ENCODE data around the gene GPC1. TPM values are rescaled to one million over a fixed set of nuclear protein-coding genes. Genes with fewer than 3 reads are reported as not detected.

GPC1 gene
- total and polyA plus RNA-seq, 10 of the 15 experiments (the other 5 are each of a cell fraction or from before 2014, with no cell fraction given) = 0.06 to 0.77 (median 0.23) TPM; not detected in 3

- Histone ChIP-seq H3K36me3 (ENCODE audit: control insufficient read depth in 2 of 2, insufficient read depth in 2 of 2, low read length in 1 of 2) (no peaks in the 10 kb centered on the region), H3K27me3 (replicated peaks in 1 of 2; ENCODE audit: control insufficient read depth in 2 of 2, insufficient read depth in 2 of 2, low read length in 1 of 2) (no peaks in the 10 kb centered on the region), H3K27ac (ENCODE audit: control insufficient read depth, insufficient read depth) (peak overlapping the region; percentile 49), H3K9me3 (replicated peaks; ENCODE audit: control insufficient read depth, insufficient read depth, low read length) (no peaks in the 10 kb centered on the region), H2AFZ (ENCODE audit: control insufficient read depth, low read depth, low read length) (peak overlapping the region; percentile 31), H4K20me1 (ENCODE audit: control insufficient read depth, insufficient read depth) (no peaks in the 10 kb centered on the region), H3K9ac (ENCODE audit: control insufficient read depth, insufficient read depth, low read length) (no peak overlapping the region), H3K4me2 (ENCODE audit: control insufficient read depth, insufficient read depth) (peak overlapping the region; percentile 7; the same call in 1 of the 2 replicates), H3K4me1 (ENCODE audit: control insufficient read depth, insufficient read depth, low read length) (peaks cover 10% of the 10 kb centered on the region), H3K79me2 (ENCODE audit: control insufficient read depth, insufficient read depth, low read length) (no peaks in the 10 kb centered on the region), H3K4me3 (no peak overlapping the region)
- intact Hi-C loops (cut with micrococcal nuclease; ENCODE audit: unreplicated experiment) (loop anchor here (1.0 to 10.0 kb wide), 5 partner anchors 53 to 326 kb away; partner anchors contain the start of genes CAPN10 and RNPEPL1), in situ Hi-C loops (cut with MboI) (loop anchor here (25.0 kb wide), 1 partner anchor 323 kb away; no protein-coding TSS in a partner anchor)
- TF ChIP-seq SRF (IDR thresholded peaks at IDR 0.05; ENCODE audit: low read depth in 2 of 2, low read length in 2 of 2) = no peak
- TF ChIP-seq NFYB (IDR thresholded peaks at IDR 0.05; ENCODE audit: insufficient read depth, low read depth, low read length) = no peak
- no peak for TF ChIP-seq MEF2B (IDR thresholded peaks at IDR 0.05; ENCODE audit: partially characterized antibody, poor library complexity, severe bottlenecking)
- peak; percentile 39; the same call in 1 of the 2 replicates for TF ChIP-seq PKNOX1 (IDR thresholded peaks at IDR 0.05)
- POLR2A ChIA-PET = interaction anchor here (0.9 to 1.8 kb wide), 4 partner anchors 38 to 52 kb away, joined by 3 to 8 read pairs (median 4); no protein-coding TSS in a partner anchor
- BruUV-seq (replicated peaks) = no TSS peak
- DNase-seq (ENCODE audit: low read depth, low spot score) = no peak
- WGBS (ENCODE audit: insufficient coverage, insufficient replicate concordance, low lambda C conversion rate, missing lambda C conversion rate) = 97% methylated on average over 2 of the region's 2 CpGs
- no peak for ATAC-seq
- RAD21 ChIA-PET (ENCODE audit: unreplicated experiment) = interaction anchor here (0.6 to 2.4 kb wide), 16 partner anchors 37 to 545 kb away, joined by 3 to 49 read pairs (median 7); partner anchors contain the start of genes ANKMY1 and CAPN10
- CTCF ChIA-PET = interaction anchor here (0.7 to 3.1 kb wide), 30 partner anchors 10 to 332 kb away, joined by 3 to 49 read pairs (median 4); partner anchors contain the start of genes ANKMY1, CAPN10 and DUSP28
- SMC1A ChIA-PET (ENCODE audit: uncharacterized antibody, unreplicated experiment) = interaction anchor here (0.6 to 1.9 kb wide), 16 partner anchors 9 to 400 kb away, joined by 3 to 23 read pairs (median 6); partner anchors contain the start of gene CAPN10
- FAIRE-seq = no peak
Measured at GRCh38 chr2:240514631-240515030, 79.2 kb downstream of the GPC1 start.
